Measurements from ENCODE around the gene FFAR1.
A peak's percentile ranks its signal among the peaks of the same experiment; 100 is the strongest.
"Not testable (repeated sequence)": the region's sequence is repeated elsewhere in the genome, so short reads cannot be mapped to it uniquely, and the experiment has no call there.

Gene FFAR1

DNA sequence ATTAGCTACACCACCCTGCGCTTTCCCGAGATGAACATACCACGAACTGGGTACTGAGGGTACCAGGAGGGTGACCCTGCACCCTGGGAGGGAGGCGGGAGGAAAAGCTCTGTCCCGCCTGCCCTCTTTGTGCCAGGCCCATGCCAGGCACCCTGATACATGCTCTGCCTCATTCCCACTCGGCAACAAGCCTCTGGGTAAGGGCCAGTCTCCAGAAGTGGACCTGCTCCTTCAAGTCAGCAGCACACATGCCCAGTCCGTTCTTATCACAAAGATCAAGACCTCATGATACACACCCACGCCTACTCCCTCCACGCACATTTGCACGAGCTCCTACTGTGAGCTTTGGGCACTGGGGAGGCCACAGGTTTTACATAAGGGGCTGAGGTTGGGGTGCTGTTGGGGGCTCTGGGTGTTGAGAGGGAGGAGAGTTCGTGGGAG lies 2.0 kb upstream of the FFAR1 start:
- DNase-seq, result no peak

DNA sequence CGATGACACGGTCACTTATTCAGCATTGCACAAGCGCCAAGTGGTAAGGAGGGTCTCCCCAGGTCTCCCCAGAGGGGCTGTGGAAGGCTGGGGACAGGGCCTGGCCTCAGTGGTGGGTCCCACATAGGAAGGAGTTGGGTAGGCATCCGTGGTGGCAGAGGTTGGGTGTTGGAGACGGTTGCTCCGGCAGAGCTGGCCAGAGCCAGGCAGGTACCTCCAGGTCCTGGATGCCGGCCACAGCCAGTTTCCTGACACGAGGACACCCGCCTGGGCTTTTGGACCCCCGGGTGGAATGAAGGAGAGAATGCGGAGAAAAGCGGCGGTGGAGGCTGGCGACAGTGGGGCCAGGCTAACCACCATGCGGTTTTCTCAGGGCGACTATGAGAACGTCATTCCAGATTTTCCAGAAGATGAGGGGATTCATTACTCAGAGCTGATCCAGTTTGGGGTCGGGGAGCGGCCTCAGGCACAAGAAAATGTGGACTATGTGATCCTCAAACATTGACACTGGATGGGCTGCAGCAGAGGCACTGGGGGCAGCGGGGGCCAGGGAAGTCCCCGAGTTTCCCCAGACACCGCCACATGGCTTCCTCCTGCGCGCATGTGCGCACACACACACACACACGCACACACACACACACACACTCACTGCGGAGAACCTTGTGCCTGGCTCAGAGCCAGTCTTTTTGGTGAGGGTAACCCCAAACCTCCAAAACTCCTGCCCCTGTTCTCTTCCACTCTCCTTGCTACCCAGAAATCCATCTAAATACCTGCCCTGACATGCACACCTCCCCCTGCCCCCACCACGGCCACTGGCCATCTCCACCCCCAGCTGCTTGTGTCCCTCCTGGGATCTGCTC lies 1.3 kb upstream of the FFAR1 start:
- no peak for DNase-seq

DNA sequence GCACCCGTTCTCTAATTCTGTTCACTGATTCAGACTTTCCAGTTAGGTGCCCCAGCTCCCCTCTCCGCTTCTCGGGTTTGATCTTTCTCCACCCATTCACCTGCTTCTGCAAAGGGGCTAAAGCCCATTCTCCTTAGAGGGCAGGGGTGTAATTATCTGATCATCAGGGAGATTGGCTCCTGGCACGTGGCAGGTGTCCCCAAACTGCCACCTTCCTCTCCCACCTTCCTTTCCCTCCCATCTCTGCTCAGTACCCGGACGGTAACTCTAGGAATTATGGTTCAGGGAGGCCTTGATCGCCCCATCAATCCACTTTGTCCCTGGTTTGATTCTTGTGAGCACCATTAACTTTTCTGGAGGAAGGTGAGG lies 212 bp downstream of the FFAR1 start:
- DNase-seq, result no peak

DNA sequence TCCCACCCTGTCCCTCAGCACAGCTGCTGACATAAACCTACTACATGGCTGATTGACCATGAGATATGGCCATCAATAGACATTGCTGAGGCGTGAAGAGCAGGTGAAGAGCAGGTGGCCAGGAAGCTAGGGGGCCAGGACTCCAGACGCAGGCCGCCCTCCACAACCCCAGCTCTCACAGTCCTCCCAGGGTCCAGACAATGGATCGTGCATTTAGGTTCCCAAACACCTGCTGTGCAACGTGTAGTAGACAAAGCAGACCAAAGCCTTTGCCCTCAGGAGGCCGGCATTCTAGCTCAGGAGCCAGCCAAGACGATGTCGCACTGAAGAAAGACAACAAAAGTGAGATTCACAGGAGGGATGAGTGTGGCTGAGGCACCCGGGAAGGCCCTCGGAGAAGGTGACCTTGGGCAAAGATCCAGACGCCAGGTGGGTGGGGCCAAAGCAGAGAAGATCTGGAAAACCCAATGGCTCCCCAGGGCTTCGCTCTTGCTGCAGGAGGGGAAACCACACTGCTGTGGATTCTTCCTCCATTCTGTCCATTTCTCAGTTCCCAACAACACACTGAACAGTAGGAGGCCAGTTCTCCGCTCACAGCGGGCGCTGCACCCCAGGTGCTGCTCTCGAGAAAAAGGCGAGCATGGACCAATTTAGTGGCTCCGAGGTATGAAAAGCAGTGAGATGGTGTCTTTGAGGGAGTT lies 1.4 kb downstream of the FFAR1 start:
- no peak for DNase-seq

DNA sequence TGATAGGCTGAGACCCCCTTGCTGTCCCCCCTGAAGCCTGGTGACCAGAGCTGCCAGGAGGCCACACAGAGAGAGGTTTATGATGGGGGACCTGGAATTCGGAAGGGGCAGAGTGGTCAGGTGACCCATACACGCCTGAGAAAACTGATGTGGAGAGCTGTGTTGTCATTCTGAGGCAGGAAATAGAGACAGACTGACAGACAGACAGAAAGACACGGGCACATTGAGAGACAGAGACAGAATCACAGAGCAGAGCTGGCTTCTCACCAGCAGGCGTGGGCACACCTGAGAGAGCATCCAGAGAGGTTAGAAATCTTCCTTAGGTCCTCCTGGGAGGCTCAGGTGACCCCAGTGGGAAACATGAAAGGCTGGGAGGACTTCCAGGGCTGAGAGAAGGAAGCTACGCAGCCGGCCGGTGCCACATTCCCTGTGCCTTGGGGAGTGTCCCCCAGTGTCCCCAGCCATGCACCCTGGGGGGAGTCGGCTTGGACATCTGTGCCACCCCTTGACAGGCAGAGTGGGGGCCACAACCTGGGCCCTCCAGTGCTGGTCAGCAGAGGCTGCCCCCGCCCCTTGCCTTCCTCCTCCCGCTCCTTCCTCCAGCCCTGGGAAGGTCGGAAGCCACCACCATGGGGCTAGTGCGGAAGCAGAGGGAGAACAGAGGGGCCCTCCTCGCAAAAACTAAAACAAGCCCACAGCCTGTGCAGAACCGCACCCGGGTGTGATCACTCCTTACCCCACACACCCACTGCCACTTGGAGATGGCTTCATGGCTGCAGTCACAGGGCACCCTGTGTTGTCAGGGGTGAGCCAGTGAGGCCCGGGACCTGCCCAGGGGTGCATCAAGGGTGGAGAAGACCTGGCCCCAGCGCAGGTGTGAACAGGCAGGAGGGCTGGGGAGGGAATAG lies 2.2 kb downstream of the FFAR1 start:
- no peak for DNase-seq

DNA sequence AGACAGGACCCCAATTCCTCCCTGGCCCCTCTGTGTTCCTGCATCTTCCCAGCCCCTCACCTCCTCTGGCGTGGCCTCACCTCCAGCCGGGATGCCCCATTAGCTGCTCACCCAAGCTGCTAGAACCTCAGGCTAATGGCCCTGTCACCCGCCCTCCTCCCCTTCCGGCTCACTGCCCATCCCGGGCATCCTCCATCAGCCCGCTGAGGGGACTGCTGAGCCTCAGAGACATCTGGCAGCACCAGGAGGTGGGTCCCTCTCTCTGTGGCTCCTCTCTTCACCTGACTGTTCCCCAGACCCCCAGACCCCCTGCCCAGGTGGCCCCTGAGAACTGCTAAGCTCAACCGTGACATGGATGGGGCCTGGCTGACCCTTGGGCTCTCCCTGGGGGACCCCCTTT lies 2.9 kb downstream of the FFAR1 start:
- no peak for DNase-seq

DNA sequence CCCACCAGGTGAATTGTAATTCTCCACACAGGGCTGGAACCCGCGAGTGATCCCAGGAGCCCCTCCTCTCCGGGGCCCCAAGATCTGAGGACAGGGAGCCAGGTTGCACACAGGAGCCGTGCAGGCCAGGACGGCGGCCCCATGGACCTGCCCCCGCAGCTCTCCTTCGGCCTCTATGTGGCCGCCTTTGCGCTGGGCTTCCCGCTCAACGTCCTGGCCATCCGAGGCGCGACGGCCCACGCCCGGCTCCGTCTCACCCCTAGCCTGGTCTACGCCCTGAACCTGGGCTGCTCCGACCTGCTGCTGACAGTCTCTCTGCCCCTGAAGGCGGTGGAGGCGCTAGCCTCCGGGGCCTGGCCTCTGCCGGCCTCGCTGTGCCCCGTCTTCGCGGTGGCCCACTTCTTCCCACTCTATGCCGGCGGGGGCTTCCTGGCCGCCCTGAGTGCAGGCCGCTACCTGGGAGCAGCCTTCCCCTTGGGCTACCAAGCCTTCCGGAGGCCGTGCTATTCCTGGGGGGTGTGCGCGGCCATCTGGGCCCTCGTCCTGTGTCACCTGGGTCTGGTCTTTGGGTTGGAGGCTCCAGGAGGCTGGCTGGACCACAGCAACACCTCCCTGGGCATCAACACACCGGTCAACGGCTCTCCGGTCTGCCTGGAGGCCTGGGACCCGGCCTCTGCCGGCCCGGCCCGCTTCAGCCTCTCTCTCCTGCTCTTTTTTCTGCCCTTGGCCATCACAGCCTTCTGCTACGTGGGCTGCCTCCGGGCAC lies 3.9 kb downstream of the FFAR1 start:
- DNase-seq, result no peak

DNA sequence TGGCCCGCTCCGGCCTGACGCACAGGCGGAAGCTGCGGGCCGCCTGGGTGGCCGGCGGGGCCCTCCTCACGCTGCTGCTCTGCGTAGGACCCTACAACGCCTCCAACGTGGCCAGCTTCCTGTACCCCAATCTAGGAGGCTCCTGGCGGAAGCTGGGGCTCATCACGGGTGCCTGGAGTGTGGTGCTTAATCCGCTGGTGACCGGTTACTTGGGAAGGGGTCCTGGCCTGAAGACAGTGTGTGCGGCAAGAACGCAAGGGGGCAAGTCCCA lies 4.4 kb downstream of the FFAR1 start:
- no peak for DNase-seq

DNA sequence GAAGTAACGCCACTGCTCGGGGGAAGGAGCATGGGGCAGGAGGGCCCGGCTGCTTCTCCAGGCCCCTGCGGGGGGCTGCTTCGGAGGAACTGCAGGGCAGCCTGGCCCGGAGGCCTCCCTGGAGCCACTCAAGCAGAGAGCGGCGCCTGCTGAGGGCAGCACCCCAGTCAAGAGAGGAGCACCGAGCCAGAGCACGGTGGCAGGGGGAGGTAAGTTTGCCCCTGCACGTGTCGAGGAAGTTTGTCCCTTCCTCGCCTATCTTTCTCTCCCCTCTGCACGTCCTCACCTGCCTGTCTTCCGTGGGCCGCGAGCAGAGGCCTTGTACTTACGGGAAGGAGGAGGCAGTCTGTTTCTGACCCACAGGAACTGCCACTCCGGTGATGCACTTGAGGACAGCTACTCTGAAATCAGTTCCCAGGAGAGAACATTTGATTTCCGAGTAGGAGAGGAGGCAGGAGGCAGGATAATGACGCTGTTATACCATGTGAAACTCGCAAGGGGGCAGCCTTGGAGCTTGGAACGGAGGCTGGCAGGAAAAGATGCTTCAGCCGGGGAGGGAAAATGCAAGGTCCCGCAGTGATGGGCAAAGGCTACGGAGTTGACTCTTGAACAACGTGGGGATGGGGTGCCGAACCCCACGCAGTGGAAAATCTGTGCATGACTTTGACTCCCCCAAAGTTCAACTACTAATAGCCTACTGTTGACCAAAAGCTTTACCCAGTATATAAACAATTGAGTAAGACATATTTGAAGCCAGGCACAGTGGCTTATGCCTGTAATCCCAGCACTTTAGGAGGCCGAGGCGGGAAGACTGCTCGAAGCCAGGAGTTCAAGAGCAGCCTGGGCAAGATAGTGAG lies 5.0 kb downstream of the FFAR1 start:
- DNase-seq, result peak; percentile 66 to 74

DNA sequence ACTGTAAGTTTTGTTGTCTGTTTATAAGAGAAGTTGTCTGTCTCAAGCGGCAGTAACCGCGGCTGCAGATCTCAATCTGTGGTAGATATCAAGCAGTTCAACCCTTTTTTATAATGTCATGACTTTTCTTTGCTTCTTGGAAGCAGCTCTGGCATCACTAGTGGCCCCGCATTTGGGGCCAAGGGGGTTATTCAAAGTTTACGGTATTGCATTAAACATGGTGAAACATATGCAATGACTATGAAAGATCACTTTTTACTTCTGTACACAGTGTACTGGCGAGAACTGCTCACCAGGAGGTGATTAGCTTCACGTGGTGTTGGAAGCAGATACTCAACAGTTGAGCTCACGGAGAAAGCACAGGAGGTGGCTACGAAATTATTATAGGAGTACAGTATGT lies 5.9 kb downstream of the FFAR1 start:
- no peak for DNase-seq

DNA sequence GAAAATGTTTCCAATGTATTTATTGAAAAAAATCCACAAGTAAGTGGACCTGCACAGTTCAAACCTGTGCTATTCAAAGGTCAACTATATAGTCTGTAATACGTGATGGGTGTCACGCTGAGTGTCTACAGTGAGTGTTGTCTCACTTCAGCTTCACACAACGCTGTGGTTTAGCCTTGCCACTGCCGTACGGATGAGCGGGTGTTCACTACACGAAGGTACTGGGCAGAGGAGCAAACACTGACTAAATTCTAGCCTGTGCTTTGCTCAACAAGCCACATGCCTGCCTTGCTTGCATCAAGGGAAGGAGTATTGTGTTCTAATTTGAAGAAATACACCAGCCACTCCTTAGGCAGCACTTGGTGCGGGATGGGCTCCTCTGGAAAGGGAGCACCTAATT lies 7.2 kb downstream of the FFAR1 start:
- DNase-seq, result no peak

DNA sequence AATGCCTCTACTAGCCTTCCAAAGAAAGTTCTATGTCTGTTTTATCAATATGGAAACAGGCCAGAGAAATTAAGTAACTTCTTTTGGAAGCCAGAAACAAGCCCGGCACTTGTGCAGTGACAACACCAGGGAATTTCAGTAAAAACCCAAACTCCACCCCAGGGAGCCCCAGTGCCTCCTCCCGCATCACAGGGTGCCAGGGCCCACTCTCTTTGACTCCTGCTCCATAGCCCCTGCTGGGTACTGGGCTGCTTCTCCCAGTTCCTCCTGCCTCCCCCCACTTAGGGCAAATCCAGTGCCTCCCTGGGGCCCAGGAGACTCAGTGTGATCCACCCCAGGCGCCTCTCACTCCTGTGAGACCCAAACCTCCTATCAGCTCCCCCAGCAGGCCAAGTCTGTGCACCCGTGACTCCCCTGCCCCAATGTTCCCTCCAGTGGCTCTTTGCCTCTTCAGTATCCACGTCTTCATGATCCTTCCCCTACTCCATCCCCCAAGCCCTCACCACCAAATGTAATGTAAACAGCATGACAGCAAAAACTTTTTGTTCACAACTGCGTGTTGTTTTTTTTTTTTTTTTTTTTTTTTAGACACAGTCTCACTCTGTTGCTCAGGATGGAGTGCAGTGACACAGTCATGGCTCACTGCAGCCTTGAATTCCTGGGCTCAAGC lies 8.2 kb downstream of the FFAR1 start:
- DNase-seq, result no peak

DNA sequence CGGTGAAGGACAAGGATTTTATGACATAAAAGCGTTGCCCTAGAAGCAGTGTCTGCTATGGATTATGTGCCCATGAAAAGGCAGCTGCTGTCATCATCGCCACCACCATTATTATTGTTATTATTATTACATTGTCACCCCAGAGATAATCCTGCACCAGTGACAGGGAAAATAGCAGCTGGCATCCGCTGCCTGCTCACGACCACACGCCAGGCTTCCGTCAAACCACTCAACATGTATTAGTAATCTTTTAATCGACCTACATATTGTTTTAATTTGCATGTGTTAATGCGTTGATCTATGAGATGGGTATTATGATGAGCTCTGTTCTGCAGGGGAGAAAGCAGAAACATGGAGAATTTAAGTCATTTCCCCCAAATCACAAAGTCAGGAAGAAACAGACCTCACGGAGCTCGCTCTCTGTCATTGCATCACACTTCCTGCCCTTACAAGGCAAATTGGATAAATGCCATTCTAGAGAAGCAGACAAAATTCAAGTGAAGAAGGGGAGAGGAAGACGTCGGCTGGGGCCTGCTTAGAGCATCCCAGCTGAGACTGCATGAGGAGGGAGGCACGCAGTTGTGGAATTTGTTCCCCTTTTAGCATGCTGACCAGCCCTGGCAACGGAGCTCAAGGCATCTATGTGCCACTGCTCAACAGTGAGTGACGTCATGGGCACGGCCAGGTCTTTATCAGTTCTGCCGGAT lies 10.3 kb downstream of the FFAR1 start, which contains the start of gene FFAR3:
Gene FFAR3 (plus strand): TSS at position 594 of the 707 bp plus-strand sequence. CDS start 431 bp downstream, outside the sequence.
- peak; percentile 31 to 57 for DNase-seq

DNA sequence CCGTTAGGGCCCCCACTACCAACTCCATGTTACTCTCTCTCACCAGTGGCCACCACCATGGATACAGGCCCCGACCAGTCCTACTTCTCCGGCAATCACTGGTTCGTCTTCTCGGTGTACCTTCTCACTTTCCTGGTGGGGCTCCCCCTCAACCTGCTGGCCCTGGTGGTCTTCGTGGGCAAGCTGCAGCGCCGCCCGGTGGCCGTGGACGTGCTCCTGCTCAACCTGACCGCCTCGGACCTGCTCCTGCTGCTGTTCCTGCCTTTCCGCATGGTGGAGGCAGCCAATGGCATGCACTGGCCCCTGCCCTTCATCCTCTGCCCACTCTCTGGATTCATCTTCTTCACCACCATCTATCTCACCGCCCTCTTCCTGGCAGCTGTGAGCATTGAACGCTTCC lies 11.1 kb downstream of the FFAR1 start:
- not testable (repeated sequence) for DNase-seq

DNA sequence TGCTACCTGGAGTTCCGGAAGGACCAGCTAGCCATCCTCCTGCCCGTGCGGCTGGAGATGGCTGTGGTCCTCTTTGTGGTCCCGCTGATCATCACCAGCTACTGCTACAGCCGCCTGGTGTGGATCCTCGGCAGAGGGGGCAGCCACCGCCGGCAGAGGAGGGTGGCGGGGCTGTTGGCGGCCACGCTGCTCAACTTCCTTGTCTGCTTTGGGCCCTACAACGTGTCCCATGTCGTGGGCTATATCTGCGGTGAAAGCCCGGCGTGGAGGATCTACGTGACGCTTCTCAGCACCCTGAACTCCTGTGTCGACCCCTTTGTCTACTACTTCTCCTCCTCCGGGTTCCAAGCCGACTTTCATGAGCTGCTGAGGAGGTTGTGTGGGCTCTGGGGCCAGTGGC lies 11.7 kb downstream of the FFAR1 start:
- not testable (repeated sequence) for DNase-seq

DNA sequence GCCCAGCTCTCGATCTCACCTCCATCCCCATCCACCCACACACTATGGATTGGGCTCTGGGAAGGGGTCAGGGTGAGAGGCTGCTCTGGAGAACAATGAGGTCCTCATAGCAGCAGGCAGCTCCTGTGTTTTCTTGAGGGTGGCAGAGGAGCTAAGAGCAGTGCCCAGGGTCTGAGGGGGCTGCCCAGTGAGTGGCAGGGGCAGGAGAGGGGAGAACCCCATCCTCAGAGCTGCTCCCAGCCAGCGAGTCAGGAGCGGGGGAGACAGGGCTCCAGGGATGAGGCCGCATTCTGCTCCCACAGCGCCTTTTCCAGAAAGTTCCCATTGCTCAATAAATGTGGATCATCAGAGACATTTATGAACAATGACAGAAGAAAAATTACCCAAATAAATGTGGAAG lies 12.4 kb downstream of the FFAR1 start:
- DNase-seq, result not testable (repeated sequence)

DNA sequence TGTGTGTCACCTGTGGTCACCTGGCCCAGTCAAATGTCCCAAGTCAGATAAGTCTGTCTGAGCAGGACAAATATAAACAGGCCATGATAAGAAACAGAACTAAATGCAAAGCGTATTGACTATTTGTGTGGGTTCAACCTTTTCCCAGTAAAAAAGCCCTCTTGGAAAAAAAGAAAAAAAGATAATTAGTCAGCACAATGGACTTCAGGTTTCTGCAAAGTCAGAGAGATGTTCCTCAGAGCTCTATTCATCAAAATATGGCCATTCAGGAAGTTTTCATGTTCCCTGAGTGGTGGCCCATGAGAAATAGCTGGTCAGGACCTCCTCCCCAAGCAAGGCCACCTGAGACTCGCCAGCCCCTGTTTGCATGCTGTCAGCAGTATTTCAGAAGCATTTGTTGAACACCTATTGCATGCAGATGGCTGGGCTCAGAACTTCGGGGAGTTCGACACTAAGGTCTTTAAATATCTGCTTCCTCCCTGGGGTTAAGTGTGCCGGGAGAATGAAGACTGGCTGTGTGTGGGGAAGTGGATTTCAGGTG lies 13.2 kb downstream of the FFAR1 start:
- no peak for DNase-seq

DNA sequence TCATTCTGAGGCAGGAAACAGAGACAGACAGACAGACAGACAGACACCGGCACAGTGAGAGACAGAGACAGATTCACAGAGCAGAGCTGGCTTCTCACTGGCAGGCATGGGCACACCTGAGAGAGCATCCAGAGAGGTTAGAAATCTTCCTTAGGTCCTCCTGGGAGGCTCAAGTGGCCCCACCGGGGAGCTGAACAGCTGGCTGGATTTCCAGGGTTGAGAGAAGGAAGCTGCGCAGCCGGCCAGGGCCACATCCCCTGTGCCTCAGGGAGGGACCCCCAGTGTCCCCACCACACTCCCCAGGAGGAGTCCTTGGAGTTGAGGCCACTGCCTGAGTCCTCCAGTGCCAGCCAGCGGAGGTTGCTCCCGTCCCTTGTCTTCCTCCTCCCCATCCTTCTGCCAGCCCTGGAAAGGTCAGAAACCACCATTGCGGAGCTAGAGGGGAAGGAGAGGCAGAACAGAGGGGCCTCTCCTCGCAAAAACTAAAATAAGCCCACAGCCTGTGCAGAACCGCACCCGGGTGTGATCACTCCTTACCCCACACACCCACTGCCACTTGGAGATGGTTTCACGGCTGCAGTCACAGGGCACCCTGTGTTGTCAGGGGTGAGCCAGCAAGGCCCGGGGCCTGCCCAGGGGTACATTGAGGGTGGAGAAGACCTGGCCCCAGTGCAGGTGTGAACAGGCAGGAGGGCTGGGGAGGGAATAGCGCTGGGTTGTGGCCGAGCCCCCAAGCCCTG lies 14.7 kb downstream of the FFAR1 start:
- no peak for DNase-seq

DNA sequence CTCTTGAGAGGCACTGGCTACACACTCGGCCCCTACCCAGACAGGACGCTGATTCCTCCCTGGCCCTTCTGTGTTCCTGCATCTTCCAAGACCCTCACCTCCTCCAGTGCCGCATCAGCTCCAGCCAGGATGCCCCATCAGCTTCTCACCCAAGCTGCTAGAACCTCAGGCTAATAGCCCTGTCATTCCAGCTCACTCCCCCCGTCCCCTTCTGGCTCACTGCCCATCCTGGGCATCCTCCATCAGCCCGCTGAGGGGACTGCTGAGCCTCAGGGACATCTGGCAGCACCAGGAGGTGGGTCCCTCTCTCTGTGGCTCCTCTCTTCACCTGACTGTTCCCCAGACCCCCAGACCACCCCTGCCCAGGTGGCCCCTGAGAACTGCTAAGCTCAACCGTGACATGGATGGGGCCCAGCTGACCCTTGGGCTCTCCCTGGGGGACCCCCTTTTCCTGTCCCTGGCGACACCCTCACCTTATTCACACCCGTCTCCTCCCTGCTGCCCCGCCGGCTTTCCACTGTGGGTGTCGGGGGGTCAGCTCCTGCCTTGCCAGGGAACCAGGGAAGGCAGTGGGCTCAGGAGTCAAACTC lies 15.4 kb downstream of the FFAR1 start:
- DNase-seq, result no peak
